HG03045 (cell line): Measurements from ENCODE around the gene CIAO1.
"Not testable (repeated sequence)": the region's sequence is repeated elsewhere in the genome, so short reads cannot be mapped to it uniquely, and the experiment has no call there.

Source experiments
- ATAC-seq: cut with Tn5 transposase; IDR thresholded peaks from one replicate; pipeline ENCODE4 v1.9.1; 2021; ENCODE audit warnings: mild to moderate bottlenecking, moderate library complexity; ENCODE audit not compliant: unreplicated experiment

The CIAO1 gene

GRCh38 chr2:96265840-96266679, at the start of gene CIAO1, which contains the start of gene TMEM127:
CIAO1 (plus strand) TSS chr2:96266225; CDS start chr2:96266351, 126 bp downstream.
TMEM127 (minus strand) TSS chr2:96265997; CDS start chr2:96265381, 616 bp downstream.
- ATAC-seq, result peak; percentile 90

DNA sequence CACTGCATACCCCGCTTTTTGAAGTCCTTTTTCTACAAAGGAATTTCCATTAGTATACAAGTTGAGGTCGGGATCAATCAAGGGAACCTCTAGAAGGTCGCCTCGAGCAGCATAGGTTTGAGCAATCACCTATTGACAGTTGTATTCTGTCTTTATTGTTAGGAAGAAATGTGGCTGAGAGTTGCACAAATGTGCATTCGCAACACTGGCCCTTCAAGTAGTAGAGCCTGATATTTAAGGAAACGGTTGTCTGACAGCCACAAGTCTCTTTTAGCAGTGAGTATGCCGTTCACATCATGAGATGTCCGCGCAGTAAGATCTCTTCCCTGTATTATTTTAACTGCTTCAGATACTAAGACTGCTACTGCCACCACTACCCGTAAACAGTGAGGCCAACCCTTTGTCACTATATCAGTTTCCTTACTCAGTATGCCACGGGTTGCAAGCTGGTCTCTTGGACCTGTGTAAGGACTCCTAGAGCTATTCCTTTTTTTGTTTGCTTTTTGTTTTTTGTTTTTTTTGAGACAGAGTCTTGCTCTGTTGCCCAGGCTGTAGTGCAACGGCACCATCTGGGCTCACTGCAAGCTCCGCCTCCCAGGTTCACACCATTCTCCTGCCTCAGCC, 47.4 kb upstream of the CIAO1 start:
- ATAC-seq, result no peak

DNA sequence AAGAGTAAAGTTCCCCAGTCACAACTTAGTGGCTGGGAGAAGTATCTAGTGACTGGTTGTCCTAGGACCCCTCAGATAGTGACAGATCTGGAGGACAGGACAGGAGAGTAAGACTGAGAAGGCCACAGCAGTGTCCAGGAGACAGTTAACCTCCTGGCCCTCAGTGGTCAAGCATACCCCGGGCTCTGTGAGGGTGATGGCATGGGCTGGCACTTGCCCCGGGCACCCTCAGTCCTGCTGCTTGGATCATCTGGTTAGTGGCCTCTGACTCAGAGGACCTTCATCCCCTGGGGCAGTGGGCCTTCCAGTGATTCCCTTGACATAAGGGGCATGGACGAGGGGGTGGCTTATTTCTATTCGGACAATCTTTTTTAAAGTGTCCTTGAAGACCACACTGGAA, 46.1 kb upstream of the CIAO1 start:
- ATAC-seq, result not testable (repeated sequence)

DNA sequence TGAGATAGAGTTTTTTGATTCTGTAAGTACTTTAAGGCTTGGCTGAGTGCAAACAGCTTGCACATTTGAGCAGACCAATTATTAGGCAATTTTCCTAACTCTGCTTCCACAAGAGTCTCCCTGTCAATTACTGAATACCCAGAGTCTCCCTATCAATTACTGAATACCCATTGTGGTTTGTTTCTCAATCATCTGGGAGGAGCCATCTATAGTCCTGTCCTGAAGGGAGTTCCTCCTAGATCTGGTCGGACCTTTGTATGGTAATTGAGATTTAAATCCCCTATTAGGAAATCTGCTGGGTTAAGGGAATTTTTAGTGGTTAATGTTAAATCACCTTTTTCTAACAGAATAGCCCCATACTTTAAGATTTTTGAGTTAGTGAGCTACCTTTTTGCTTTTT, 44.9 kb upstream of the CIAO1 start:
- ATAC-seq, result not testable (repeated sequence)

DNA sequence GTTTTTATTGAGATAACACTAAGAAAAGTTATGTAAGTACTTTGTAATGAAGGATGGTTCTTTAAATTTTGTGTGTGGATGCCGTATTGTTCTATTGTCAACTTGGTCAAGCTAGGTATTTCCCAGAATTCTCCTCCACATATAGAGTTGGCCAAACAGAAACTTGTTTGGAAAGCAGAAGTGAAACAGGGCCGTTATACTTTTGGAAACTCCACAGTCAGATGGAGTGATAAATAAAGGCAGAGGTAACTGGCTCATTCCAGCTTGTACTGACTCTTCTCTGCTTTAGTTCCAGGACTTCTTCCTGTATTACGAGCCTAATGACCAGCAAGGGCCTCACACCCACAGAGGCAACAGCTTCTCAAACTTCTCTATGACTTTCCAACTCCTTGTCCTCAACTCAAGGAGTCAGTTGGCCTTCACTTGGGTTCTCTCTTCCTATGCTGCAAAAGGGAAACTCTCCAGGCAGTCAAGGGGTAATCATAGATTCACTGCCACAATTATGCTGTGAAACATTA, 41.0 kb upstream of the CIAO1 start:
- ATAC-seq, result peak; percentile 57

DNA sequence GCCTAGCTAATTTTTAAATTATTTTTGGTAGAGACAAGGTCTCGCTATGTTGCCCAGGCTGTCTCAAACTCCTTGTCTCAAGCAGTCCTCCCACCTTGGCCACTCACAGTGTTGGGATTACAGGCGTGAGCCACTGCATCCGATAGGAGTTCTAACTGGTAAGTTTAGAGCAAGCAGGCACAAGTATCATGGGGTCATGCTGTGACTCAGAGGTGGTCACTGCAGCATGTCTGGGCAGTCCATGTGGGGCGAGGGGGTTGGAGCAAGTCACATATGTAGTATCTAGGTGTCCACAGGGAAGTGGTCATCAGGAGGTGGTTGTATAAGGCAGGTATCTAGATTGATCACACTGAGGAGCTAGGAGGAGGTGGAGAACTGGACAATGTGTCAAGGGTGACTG, 34.7 kb upstream of the CIAO1 start:
- no peak for ATAC-seq

- no peak for ATAC-seq
Observed at GRCh38 chr2:96233436-96233835, 32.6 kb upstream of the CIAO1 start.

GRCh38 chr2:96233880-96234316, 32.1 kb upstream of the CIAO1 start:
- ATAC-seq, result peak; percentile 81

- no peak for ATAC-seq
Observed at GRCh38 chr2:96236882-96237281, 29.1 kb upstream of the CIAO1 start.

DNA sequence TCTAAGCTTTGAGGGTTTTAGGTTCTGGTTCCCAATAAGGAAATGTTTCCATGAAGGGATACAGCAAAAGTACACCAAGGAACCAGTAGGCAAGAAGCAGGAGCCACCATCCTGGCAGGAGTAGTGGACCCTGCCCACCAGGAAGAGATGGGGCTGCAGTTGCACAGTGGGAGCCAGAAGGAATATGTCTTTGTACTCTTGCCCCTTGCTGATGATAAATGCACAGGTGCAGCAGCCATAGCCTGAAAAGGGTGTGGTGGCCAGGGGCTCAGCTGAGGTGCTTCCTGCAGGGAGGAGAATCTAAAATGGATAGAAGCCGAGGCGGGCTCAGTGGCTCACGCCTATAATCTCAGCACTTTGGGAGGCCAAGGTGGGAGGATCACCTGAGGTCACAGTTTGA, 27.8 kb upstream of the CIAO1 start:
- ATAC-seq, result no peak

DNA sequence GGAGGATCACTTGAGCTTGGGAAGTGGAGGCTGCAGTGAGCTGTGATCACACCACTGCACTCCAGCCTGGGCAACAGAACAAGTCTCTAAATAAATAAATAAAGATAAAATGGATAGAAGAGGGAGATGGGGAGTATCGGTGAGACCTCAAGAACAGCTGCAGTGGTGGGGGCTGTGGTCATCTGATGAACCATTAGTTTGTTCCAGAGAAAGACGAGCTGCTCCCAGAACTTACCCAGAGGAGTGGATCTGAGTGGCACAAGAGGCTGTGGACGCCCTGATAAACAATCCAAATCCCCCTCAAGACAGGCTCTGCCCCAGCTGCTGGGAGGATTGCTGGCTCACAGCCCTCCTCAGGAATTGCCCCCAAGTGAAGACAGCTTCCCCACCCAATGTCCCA, 26.9 kb upstream of the CIAO1 start:
- ATAC-seq, result no peak

DNA sequence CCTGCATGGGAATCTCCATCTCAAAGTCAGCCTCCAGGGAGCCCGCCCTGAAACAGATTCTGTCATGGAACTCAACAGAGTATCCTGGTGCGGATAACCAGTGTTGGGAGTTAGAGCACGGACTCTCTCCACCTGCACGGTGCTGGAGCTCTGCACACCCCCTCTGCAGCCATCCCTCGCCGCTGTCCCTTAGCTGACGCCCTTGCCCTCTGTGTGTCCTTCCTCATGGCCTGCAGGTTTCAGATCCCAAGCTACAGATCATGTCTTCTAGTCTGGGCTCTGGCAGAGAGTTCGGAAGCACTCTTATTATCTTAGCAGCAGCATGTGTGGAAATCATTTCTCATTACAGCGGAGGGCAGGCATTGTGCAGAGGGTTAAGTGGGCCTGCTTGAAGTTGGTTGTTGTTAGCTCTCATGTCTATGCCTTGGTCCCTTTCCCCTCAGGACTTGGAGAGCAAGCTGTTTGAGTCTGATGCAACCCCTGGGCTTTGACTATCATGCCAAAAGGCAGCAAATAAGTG, 26.2 kb upstream of the CIAO1 start:
- ATAC-seq, result no peak

DNA sequence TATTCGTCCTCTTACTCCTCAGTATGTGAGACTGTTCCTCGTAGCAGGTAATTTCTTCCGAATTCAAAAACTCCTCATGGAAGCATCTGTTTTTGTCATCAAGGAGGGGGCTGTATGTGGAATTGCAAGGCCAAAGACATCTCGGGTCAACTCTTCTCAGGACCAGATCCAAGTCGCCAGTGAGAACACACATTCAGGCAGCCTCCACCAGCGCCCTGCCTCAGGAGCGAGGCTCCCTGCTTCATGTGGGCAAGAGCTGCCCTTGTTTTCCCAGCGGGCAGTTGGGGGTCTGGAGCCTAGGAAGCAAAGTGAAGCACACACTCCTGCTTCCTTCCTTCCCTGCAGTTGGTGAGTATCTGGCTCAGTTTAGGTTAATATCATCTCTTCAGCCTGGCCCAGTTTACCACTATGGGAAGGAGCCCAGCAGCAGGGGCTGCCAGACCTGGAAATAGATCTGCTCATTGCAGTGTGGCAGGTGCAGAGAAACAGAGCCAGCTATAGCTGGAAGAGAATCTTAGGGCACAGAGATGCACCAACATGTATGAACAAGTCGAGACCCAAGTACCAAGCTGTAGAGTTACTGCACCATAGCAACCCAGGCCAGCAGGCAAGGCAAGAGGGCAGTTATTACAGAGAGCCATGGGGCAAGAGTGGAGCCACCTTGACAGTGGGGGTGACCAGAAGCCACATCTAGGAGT, 25.5 kb upstream of the CIAO1 start:
- ATAC-seq, result no peak

- no peak for ATAC-seq
Observed at GRCh38 chr2:96241227-96241626, 24.8 kb upstream of the CIAO1 start.

DNA sequence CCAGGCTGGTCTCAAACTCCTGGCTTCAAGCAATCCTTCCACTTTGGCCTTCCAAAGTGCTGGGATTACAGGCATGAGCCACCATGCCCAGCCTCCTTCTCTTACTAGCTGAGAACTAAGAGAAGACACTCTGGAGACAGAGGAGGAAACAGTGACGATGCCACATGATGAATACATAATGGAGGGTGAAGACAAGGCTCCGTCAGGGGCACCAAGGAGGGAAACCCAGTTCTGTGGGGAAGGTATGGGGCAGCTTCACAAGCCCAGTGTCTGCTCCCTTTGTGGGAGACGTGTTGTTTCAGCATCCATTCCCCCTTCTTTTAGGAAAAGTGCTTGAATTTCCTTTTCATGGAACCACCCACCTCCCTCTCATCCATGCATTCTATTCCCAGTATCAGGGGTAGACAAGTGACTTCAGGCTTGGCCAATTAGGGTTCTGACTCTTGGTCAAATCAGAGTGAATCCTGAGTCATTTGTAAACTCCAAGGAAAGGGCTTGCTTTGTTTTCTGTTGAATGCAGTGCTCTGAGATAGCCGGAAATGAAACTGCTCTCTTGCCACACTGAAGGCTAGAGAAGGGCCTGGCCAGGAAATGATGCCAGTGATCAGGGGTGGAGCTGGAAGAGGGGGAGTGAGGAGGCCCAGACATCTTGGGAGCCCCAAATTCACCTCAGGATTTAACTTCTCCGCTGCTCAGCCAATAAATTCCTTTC, 24.0 kb upstream of the CIAO1 start:
- ATAC-seq, result peak; percentile 61

- ATAC-seq, result no peak
Observed at GRCh38 chr2:96243843-96244242, 22.2 kb upstream of the CIAO1 start.

GRCh38 chr2:96245609-96246390, 20.2 kb upstream of the CIAO1 start:
- ATAC-seq, result no peak

DNA sequence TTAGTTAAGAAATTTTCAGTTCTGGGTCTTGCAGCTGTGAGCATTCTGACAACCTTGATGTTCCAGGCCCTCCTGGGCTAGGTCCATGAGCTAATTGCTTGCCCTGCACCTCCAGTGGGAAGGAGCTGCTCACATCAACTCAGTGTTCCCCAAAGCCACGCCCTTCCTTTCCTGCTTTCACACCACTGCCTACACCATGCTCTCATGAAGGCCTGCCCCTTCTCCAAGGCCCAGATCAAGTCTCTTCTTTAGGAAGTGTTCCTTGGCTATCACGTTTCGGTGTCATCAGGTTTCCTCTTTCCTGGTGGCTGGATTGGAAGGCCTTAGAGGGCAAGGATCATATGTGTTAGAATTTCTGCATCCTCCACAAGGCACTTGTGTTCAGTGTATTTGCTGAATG, 19.0 kb upstream of the CIAO1 start:
- ATAC-seq, result no peak

- no peak for ATAC-seq
Observed at GRCh38 chr2:96247896-96248295, 18.1 kb upstream of the CIAO1 start.

GRCh38 chr2:96248624-96249023, 17.4 kb upstream of the CIAO1 start:
- no peak for ATAC-seq
